ENCODE data around the gene MYO3B. TPM values are rescaled to one million over a fixed set of nuclear protein-coding genes. Genes with fewer than 3 reads are reported as not detected.

The MYO3B gene
- total RNA-seq, 1 donor from 2014 or later = not detected

DNA sequence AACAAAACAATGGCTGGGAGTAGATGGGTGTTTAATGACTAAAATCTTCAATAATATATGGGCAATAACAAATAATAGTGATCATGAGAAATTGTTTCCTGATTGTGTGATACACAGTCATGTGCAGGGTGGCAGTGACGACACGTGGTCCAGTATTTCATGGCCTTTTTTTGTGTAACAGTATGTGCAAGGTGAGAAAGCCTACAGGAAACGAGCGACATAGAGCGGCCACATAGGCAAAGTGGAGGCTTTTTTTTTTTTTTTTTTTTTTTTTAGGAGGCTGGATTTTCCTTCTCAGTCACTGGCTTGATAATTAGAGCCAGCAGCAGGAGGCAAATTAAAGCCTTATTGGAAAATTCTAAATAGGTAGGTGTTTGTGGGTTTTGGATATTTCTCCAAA is 123.7 kb downstream of the MYO3B start:
- no peak for DNase-seq (ENCODE audit: low read depth in 2 of 2)

DNA sequence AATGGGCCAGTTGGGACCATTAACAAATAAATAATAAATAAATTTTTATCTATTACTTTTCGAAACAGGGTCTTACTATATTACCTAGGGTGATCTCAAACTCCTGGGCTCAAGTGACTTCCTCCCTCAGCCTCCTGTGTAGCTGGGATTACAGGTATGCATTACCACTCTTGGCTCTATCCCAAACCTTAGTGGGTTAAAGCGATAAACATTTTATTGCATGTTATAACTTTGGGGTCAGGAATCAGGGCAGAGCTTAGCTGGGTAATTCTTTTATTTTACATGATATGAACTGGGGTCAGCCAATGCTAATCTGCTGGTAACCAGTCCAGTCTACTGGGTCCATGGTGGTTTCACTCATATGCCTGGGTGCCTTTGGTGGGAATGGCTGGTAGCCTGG is 127.8 kb downstream of the MYO3B start:
- no peak for DNase-seq (ENCODE audit: low read depth in 2 of 2)

DNA sequence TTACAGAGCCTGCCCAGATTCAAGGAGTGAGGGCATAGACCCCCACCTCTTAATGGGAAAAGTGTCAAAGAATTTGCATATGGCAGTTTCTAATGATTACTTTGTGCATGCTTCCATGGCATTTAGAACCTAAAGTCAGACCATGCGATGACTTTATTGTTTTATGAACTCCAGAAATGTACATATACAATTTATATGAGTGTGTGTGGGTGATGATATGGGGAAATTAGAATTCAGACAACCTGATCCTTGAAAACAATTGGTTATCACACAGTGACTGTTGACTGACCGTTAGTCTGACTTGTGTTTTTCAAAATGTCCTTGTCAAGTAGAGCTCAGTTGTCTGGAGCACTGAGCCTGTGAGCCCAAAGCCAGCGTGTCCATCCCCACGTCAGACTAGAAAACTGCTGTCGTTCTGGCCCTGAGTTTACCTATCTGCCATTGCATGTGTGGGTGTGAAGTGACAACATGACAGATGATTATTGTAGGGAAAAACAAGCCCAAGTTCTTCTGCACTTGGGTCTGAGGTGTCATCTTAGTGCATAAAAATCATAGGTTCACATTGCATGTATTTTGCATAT is 128.4 kb downstream of the MYO3B start:
- DNase-seq (ENCODE audit: low read depth in 2 of 2) = no peak

DNA sequence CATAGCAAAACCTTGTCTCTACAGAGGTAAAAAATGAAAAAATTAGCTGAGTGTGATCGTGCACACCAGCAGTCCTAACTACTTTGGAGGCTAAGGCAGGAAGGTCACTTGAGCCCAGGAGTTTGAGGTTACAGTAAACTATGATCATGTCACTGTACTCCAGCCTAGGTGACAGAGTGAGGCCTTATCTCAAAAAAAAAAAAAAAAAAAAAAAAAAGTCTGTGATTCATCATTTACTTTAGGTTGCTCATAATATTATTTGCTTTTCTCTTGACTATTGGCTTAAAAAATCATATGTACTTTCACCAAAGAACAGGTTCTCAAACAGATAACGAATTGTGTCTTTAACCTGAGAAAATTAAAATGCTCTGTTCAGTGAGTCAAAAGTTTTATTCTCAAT is 129.1 kb downstream of the MYO3B start:
- no peak for DNase-seq (ENCODE audit: low read depth in 2 of 2)

DNA sequence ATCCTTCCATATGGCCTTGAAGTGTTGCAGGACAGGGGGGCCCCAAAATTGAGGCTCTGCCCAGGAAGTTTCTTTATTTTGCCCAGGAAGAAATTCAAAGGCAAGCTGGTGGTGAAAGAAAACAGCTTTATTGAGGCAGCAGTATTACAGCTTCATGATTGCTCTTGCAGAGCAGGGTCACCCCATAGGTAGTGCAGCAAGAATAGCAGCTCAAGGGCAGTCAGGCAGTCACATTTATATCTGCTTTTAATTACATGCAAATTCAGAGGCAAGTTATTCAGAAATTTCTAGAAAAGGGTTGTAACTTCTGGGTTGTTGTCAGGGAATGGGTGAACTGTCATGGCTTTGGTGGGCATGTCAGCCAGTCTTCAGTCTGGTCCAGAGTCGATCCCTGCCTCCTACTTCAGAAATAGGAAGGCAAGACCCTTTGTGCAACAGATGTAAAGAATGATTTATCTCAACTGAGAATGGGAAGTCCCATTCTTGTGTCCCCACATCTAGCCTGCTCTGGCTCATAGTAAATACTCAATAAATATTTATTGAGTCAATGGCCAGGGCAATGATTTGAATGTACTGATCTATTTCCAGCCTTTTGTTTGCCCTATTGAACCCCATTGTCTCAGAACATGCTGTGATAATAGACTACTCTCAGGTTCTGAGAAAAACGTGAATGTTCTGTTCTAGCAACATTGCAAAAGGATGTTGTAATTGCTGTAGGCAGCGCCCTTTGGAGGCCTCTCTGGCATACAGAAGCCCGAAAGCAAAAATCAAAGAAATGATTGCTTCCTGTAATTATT is 129.8 kb downstream of the MYO3B start:
- DNase-seq (ENCODE audit: low read depth in 2 of 2) = peak in 1 of 2 donors; percentile 58

DNA sequence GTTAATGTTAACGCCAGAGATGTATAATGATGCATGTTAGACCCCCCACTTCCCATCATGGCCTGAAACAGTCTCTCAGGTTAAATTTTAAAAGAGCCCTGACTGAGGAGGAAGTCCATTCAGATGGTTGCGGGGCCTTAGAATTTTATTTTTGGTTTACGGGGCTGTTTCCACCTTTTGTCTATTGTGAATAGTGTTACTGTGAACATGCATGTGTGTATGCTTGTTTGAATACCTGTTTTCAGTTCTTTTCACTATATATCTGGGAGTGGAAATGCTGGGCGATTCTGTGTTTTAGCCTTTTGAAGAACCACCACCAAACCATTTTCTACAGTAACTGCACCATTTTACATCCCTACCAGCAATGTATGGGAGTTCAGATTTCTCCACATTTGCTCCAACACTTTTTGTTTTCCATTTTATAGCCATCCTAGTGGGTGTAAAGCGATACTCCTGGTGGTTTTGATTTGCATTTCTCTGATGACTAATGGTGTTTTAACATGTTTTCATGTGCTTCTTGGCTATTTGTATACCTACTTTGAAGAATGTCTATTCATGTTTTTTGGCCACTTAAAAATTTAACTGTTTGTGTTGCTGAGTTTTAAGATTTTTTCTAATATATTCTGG is 133.0 kb downstream of the MYO3B start:
- DNase-seq (ENCODE audit: low read depth in 2 of 2) = no peak

DNA sequence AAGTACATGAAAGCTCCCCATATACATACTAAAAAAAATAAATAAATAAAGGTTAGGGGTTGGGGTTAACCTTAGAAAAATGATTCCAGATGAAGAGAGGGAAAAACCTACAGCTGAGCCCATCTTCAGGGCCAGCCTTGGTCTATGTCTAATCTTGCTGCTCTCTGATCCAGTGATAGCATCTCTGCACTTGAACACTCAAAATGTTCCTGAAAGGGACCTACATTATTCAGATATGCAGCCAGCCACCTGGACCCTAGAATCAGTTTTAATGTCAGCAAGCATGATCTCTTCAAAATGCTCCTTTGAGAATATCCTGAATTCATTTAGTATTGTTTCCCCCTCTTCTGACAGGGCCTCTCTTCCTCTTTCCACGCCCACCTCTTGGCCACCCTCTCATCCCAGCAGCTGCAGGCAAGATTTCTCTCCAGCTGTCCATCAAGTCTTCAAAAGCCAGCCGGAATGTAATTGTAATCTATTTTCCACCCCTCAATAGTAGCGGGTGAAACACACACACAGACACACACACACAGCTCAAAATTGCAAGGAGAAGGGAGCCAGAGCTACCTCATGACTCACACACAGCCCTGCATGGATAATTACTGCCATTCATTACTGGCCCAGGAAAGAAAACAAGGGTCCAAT is 135.5 kb downstream of the MYO3B start:
- no peak for DNase-seq (ENCODE audit: low read depth in 2 of 2)

DNA sequence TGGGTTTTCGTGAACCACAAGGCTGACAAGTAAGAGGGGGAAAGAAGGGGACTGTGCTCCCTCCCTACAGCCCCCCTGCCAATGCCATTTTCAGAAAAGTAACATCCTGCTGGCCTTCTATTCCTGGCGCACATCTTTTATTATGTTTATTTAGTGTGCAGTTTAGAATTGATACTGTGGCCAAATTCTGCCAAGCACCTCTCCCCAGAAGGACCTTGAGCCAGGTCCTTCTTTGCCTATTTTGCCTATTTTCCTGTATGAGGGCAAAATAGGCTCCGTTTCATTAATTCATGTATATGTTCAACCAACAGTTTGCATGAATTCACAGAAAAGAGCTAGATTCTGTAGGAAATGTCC is 136.0 kb downstream of the MYO3B start:
- DNase-seq (ENCODE audit: low read depth in 2 of 2) = no peak

DNA sequence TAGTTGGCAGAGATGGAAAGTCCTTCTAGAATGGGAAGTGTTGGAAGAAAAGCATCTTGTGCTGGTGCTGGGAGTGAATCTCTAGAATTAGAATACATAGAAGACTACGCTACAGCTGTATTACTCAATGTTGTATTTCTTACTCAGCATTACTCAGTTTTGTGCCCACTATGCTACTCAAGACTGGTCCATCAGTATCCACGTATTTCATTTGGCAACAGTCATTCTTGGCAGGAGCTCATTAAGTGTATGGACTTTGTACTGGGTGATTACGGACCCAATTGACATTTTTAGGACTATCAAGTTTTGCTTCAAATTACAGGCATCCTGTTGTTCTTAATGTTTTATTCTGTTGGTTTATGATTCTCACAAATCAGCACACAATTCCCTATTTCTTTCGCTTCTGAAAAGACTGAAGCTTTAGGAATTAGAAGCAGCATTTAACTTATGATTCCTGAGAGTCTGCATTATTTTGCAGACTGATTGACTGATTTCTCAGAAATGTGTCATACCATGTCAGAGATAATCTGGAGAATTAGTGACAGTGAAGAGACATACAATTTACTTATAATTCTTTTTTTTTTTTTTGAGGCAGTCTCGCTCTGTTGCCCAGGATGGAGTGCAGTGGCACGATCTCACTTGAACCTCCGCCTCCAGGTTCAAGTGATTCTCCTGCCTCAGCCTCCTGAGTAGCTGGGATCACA is 136.9 kb downstream of the MYO3B start:
- DNase-seq (ENCODE audit: low read depth in 2 of 2) = no peak

DNA sequence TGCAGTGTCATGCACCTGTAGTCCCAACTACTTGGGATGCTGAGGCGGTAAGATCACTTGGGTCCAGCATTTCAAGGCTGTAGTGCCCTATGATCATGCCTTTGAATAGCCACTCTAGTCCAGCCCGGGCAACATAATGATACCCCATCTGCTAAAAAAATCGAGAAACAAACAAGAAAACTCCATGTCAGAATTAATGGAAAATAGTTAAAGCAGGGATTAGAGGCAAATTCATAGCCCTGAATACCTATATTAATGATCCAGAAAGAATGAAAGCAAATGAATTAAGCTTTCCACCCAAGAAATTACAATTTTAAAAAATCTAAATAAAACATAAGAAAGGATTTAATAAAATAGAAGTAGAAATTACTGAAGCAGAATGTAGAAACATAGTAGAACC is 143.0 kb downstream of the MYO3B start:
- no peak for DNase-seq (ENCODE audit: low read depth in 2 of 2)

DNA sequence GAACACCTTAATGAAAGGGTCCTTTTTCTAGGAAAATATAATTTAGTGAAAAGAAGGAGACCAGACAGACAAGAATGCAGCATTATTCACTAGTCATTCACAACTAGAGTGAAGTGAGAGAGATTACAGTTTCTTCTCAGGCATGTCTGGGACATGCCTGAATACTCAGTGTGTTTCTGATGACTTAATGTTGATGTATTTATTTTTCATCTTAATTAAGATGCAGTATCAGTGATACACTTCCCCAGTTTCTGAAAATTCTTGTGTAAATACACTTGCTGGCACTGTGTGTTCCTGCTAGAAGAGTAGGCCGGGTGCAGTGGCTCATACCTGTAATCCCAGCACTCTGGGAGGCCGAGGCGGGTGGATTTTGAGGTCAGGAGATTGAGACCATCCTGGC is 143.6 kb downstream of the MYO3B start:
- DNase-seq (ENCODE audit: low read depth in 2 of 2) = no peak

DNA sequence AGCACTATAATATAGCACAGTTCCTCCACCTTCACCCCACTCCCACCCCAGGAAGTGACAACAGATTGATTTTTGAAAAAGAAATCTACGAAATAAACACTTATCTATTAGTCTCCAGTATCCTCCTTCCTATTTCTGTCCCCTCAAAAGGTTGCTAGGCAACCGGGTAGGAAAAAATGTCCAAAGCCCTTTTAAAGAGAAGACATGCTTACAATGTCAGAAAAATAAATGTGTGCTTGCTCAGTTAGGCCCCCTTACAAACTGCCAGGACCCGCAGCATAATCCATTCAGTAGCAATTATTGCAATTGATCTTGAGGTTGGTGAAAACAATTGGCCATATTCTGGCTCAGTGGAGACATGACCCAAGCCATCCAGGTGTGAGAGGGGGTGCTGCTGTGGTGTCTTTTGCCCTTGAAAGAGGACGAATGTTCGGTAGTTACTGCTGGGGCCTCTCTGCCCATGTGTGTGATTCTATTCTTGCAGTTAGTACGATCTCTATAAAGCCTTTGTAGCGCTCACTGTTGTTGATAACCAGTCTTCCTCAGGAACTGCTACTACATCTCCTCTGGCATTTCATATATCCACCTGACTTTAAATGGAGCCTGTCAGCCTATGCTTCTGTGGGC is 144.3 kb downstream of the MYO3B start:
- no peak for DNase-seq (ENCODE audit: low read depth in 2 of 2)

DNA sequence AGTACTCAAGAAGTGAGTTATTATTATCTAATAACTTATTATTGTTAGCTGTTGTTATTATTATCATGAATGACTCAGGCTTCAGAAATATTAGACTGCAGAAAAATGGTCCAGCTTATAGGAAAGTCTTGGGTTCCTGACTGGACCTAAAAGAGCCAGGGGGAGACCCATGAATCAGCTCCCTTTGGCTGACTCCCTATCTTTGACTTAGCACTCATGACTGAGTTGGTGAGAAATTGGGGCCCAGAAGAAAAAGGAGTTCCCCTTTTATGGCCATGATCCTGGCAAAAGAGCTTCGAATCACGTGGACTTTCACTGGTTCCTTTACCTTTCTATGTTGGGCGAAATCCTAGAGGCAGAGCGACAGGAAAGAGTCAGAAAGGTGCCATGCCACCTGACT is 145.8 kb downstream of the MYO3B start:
- no peak for DNase-seq (ENCODE audit: low read depth in 2 of 2)

DNA sequence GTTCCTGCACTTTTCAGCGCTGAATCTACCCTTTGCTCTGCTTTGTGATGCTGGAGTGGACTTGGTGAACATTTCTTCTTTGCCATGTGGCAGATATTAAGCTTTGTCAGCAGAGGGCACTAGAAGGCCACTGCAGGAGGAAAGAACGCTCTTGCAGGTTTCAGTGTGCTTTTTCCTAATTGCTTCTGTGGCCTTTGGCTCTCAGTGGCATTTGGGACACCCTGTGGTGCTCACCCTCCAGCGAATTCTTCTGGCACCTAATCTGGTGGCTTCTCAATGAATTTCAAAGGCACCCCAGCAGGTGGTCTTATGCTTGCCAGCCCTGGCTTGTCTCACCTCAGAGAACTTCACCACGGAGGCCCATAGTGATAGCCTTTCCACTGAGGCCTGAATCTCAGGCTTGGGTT is 146.7 kb downstream of the MYO3B start:
- peak; percentile 49 to 64 for DNase-seq (ENCODE audit: low read depth in 2 of 2)

DNA sequence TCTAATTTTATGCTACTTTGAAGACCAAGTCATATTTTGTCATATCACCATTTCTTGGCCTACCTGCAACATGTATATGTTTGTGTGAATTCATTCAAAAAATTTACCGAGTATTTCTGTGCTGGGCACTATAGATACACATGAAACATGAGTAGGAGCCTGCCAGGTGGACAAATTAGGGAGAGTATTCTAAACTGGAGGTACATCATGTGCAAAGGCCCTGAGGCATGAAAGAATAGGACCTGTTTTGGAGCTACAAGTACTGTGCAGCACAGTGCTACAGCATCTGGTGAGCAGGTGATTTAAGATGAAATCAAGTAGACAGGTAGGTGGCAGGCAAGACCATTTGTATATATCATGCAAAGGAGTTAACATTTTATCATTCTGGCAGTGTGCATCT is 152.9 kb downstream of the MYO3B start:
- DNase-seq (ENCODE audit: low read depth in 2 of 2) = no peak

DNA sequence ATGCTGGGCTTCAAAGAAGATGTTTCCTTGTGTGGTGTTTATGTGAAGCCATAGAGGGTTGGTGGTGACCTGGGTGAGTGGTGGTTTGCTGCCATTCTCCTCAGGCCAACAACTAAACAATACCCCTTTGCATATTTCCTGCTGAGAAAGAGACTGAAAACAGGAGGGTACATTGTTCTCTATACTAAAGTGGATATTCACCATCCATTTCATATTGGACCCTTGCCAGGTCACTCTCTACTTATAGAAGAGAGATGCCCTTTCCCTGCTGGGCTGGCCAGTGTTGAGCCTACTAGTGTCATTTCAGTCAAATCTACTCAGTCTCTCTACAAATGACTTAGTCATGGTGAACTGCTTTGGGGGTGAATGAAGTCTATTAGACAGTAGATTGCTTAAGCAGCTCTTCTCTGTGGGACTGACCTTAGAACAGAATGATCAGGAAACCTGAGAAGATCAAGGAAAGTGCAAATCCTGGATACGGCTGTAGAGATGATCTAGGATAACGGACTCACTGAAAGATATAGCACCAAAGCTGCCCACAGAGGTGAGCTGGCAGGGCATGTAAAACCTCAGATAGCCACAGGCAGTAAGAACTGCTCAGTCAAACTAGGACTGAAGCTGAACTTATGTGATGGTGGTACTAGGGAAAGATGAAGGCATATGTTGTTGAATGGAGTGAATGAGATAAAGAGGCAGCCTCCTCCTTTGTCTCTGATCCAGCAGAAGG is 154.9 kb downstream of the MYO3B start:
- no peak for DNase-seq (ENCODE audit: low read depth in 2 of 2)

DNA sequence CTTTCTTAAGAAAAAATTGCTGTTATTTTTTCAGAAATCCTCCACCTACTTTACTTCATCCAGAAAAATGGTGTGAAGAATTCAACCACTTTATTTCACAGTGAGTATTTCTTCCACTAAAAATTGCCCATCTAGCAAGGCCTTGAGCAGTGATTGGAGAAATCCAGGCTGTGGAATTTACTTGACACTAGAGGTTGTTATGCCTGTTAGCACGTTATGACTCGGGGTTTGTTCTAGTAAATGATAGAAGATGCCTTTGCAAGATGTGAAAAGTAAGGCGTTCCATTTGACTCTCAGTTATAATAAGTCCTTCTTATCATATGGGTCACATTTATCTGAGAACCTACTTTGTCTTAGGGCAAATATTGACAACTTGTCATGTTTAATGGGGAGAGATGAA is 157.4 kb downstream of the MYO3B start:
- no peak for DNase-seq (ENCODE audit: low read depth in 2 of 2)

DNA sequence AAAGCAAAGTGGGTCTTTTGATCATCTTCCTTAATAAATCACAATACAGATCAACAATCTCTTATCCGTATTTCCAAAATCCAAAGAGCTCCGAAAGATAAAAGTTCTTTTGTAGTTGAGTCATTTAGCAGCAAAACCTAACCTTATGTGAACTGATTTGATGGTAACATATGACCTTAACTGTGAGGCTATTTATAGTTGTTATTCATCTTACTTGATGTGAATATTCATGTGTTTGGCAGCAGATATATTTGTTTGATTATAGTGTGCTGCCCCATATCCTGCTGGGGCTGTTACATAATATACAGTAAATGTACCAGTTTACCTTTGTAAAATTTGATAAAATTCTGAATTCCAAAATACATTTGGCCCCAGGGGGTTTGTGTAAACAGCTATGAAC is 158.5 kb downstream of the MYO3B start:
- no peak for DNase-seq (ENCODE audit: low read depth in 2 of 2)

DNA sequence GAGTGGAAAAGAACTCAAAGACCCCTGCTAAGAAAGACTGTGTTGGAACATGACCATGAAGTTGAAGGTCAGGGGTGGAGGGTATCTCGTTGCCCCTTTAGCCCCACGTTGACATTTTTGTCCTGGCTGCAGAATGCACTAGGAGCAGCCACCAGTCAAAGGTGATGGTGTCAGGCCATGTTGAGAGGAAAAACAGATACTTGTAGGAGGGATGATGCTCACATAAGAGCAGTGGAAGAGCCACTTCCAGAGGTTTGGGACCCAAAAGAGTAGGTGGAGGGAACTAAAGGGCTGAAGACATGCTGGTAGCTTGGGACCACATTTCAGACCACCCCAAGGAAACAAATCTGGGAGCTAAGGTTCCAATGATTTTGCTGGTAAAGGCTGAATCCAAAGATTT is 159.0 kb downstream of the MYO3B start:
- no peak for DNase-seq (ENCODE audit: low read depth in 2 of 2)

DNA sequence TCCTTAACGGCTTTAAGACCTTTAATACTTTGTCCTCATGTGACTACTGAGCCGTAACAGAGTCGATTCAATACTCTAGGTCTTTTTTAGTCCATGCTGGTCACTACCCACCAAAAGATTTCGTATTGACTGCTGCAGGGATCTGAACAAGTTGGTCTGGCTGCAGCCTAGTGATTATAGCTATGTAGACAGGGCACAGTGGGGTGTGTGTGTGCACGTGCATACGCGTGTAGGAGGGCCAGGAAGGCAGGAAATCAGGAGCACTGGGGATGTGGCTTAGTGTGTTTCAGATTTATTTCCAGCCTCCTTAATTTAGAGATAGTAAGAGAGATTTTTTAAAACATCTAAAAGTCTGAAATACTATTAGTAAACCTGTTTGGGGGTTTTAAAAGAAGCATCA is 161.4 kb downstream of the MYO3B start:
- DNase-seq (ENCODE audit: low read depth in 2 of 2) = no peak

Data from lung microvascular endothelial cell (primary cell).